ENCODE data around the gene DOC2A. TPM values are rescaled to one million over a fixed set of nuclear protein-coding genes. Genes with fewer than 3 reads are reported as not detected.

DOC2A gene
- total and polyA plus RNA-seq, 9 of the 15 experiments (the other 6 are each of a cell fraction or from before 2014, with no cell fraction given) = 0.03 to 0.38 (median 0.28) TPM; not detected in 1

DNA sequence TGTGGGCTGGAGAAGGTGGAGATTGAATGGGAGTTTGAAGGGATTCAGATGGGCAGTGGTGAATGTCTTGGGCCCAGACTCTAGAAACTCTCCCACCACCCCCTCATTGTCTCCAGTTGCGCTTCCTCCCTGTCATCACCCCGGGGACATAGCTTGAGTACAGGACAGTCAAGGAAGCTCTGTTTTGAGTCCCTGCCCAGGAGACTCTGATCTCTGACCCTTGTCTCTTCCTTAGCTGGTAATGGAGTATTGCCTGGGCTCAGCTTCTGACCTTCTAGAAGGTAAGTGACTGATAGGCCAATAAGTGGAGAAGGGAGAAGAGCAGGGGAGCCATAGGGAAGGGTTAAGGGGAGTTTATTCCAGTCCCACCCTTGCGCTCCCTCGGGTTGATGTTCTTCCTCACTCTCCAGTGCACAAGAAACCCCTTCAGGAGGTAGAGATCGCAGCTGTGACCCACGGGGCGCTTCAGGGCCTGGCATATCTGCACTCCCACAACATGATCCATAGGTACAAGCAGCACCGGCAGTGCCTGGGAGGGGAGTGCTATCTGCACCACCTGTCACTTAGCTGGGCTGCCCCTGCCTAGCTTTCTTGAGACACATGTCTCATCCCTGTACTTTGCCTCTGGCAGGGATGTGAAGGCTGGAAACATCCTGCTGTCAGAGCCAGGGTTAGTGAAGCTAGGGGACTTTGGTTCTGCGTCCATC, 32.1 kb downstream of the DOC2A start:
- H4K20me1 ChIP-seq (replicated peaks; ENCODE audit: control insufficient read depth, insufficient read depth, low read length) = peaks cover 26% of the 10 kb centered on the region
- POLR2A ChIA-PET = interaction anchor here (1.0 to 2.4 kb wide), 3 partner anchors 11 to 18 kb away, joined by 3 to 9 read pairs (median 3); partner anchors contain the start of gene HIRIP3
- H3K4me3 ChIP-seq = no peak overlapping the region
- no peak overlapping the region for H2AFZ ChIP-seq (ENCODE audit: low read depth, low read length)
- TF ChIP-seq MEF2A (IDR thresholded peaks at IDR 0.05; ENCODE audit: control insufficient read depth, low read depth, low read length) (no peak), CREB5 (CRISPR knock-in tag; IDR thresholded peaks at IDR 0.05) (no peak)
- H3K9me1 ChIP-seq (ENCODE audit: control insufficient read depth, insufficient read depth, low read length) = peaks cover 3% of the 10 kb centered on the region
- in situ Hi-C loops (cut with MboI) = no loop called here
- no TSS peak for BruUV-seq (replicated peaks)
- H3K9me3 ChIP-seq (replicated peaks; ENCODE audit: control insufficient read depth, insufficient read depth, low read depth, low read length) = no peaks in the 10 kb centered on the region
- no peak overlapping the region for H3K4me2 ChIP-seq (ENCODE audit: insufficient read depth, low read length)
- FAIRE-seq = no peak
- CTCF ChIA-PET (ENCODE audit: low intra/inter-chr PET ratio) = no interaction called here
- DNase-seq (ENCODE audit: extremely low read depth in 1 of 4, low spot score in 3 of 4) = no peak
- peaks cover 22 to 25% of the 10 kb centered on the region in 2 experiments; a peak in 4 of 5 replicates for H3K4me1 ChIP-seq (replicated peaks in 1 of 2; ENCODE audit: control insufficient read depth in 2 of 2, insufficient read depth in 2 of 2, low read length in 2 of 2)
- ATAC-seq = no peak
- H3K9ac ChIP-seq (ENCODE audit: insufficient read depth in 1 of 2, low read depth in 2 of 2, low read length in 2 of 2) = no peak overlapping the region
- WGBS (ENCODE audit: insufficient coverage, low coverage, missing lambda C conversion rate) = 92% methylated on average over 9 of the region's 9 CpGs
- peaks cover 36% of the 10 kb centered on the region for H3K79me2 ChIP-seq (ENCODE audit: control insufficient read depth, insufficient read depth, low read length)
- no peaks in the 10 kb centered on the region for H3K27me3 ChIP-seq (ENCODE audit: control insufficient read depth in 2 of 2, insufficient read depth in 2 of 2, low read length in 2 of 2)
- peaks cover 69% of the 10 kb centered on the region for H3K36me3 ChIP-seq (ENCODE audit: control insufficient read depth, insufficient read depth, low read length)
- intact Hi-C loops (cut with micrococcal nuclease) = no loop called here
- no peak overlapping the region for H3K27ac ChIP-seq (ENCODE audit: extremely low read depth, low read depth, low read length)

GRCh38 chr16:29978081-29978480, 32.7 kb downstream of the DOC2A start:
- Histone ChIP-seq H4K20me1 (replicated peaks; ENCODE audit: control insufficient read depth, insufficient read depth, low read length) (peaks cover 26% of the 10 kb centered on the region), H3K36me3 (ENCODE audit: control insufficient read depth, insufficient read depth, low read length) (peaks cover 63% of the 10 kb centered on the region), H3K4me3 (no peak overlapping the region), H3K4me2 (ENCODE audit: insufficient read depth, low read length) (no peak overlapping the region), H3K79me2 (ENCODE audit: control insufficient read depth, insufficient read depth, low read length) (peaks cover 36% of the 10 kb centered on the region), H3K27me3 (ENCODE audit: control insufficient read depth in 2 of 2, insufficient read depth in 2 of 2, low read length in 2 of 2) (no peaks in the 10 kb centered on the region), H3K9me1 (ENCODE audit: control insufficient read depth, insufficient read depth, low read length) (peaks cover 3% of the 10 kb centered on the region), H3K9me3 (replicated peaks; ENCODE audit: control insufficient read depth, insufficient read depth, low read depth, low read length) (no peaks in the 10 kb centered on the region), H3K27ac (ENCODE audit: extremely low read depth, low read depth, low read length) (no peak overlapping the region), H2AFZ (ENCODE audit: low read depth, low read length) (no peak overlapping the region), H3K9ac (ENCODE audit: insufficient read depth in 1 of 2, low read depth in 2 of 2, low read length in 2 of 2) (no peak overlapping the region), H3K4me1 (replicated peaks in 1 of 2; ENCODE audit: control insufficient read depth in 2 of 2, insufficient read depth in 2 of 2, low read length in 2 of 2) (peaks cover 24 to 30% of the 10 kb centered on the region in 2 experiments; a peak in 4 of 5 replicates)
- ChIA-PET POLR2A (interaction anchor here (1.4 to 2.4 kb wide), 2 partner anchors 12 to 17 kb away, joined by 3 to 9 read pairs; partner anchors contain the start of gene HIRIP3), CTCF (ENCODE audit: low intra/inter-chr PET ratio) (no interaction called here)
- intact Hi-C loops (cut with micrococcal nuclease) = no loop called here
- no peak for ATAC-seq
- 94% methylated on average over 8 of the region's 9 CpGs for whole genome bisulfite sequencing (ENCODE audit: insufficient coverage, low coverage, missing lambda C conversion rate)
- DNase-seq (ENCODE audit: extremely low read depth in 1 of 4, low spot score in 3 of 4) = no peak
- no TSS peak for BruUV-seq (replicated peaks)
- in situ Hi-C loops (cut with MboI) = no loop called here
- FAIRE-seq = no peak
- TF ChIP-seq PTRF (tag; IDR thresholded peaks at IDR 0.05) = no peak
- TF ChIP-seq WHSC1 (IDR thresholded peaks at IDR 0.05; ENCODE audit: low read length) = no peak
- TF ChIP-seq RBBP5 (IDR thresholded peaks at IDR 0.05; ENCODE audit: borderline replicate concordance, insufficient read depth, low read length, poor library complexity, severe bottlenecking) = no peak
